ENCODE measurements around the gene SERPINB1. TPM values are rescaled to one million over a fixed set of nuclear protein-coding genes. Genes with fewer than 3 reads are reported as not detected.

SERPINB1 gene
- total RNA-seq, 2 donors from 2014 or later: 26.6 to 27.3 TPM

GRCh38 chr6:2848851-2849250, 7.2 kb upstream of the SERPINB1 start:
- TF ChIP-seq CTCF (IDR thresholded peaks at IDR 0.05): no peak
- Histone ChIP-seq H3K36me3 (no peaks in the 10 kb centered on the region), H3K9me3 (no peaks in the 10 kb centered on the region), H3K4me1 (peaks cover 0 to 30% of the 10 kb centered on the region in 2 donors), H3K4me3 (no peak overlapping the region), H3K27ac (no peak overlapping the region), H3K27me3 (no peaks in the 10 kb centered on the region)
- no peak for DNase-seq (ENCODE audit: low spot score)

- peak overlapping the region in 1 of 2 donors; percentile 14 for H3K4me3 ChIP-seq
Measured at GRCh38 chr6:2845880-2846208, 4.2 kb upstream of the SERPINB1 start.

GRCh38 chr6:2844008-2844407, 2.3 kb upstream of the SERPINB1 start:
- TF ChIP-seq CTCF (IDR thresholded peaks at IDR 0.05): no peak
- Histone ChIP-seq H3K27ac (no peak overlapping the region), H3K36me3 (no peaks in the 10 kb centered on the region), H3K9me3 (no peaks in the 10 kb centered on the region), H3K4me3 (no peak overlapping the region), H3K4me1 (peaks cover 0 to 47% of the 10 kb centered on the region in 2 donors), H3K27me3 (no peaks in the 10 kb centered on the region)
- no peak for DNase-seq (ENCODE audit: low spot score)

More at GRCh38 chr6:2845880-2846208, 4.2 kb upstream of the SERPINB1 start:
- no peak for TF ChIP-seq CTCF (IDR thresholded peaks at IDR 0.05)
- H3K36me3 ChIP-seq: no peaks in the 10 kb centered on the region
- H3K9me3 ChIP-seq: no peaks in the 10 kb centered on the region
- H3K27ac ChIP-seq: peak overlapping the region in 1 of 2 donors; percentile 60
- DNase-seq (ENCODE audit: low spot score): no peak
- H3K4me1 ChIP-seq: peaks cover 0 to 38% of the 10 kb centered on the region in 2 donors
- H3K27me3 ChIP-seq: no peaks in the 10 kb centered on the region

- H3K9me3 ChIP-seq: no peaks in the 10 kb centered on the region
- no peaks in the 10 kb centered on the region for H3K27me3 ChIP-seq
- no peak for DNase-seq (ENCODE audit: low spot score)
- peaks cover 0 to 48% of the 10 kb centered on the region in 2 donors for H3K4me1 ChIP-seq
- no peak overlapping the region for H3K4me3 ChIP-seq
- no peak overlapping the region for H3K27ac ChIP-seq
- no peak for TF ChIP-seq CTCF (IDR thresholded peaks at IDR 0.05)
- H3K36me3 ChIP-seq: peaks cover 5% of the 10 kb centered on the region
Measured at GRCh38 chr6:2843138-2843740, 1.6 kb upstream of the SERPINB1 start.

- TF ChIP-seq CTCF (IDR thresholded peaks at IDR 0.05): no peak
- H3K27me3 ChIP-seq: no peaks in the 10 kb centered on the region
- DNase-seq (ENCODE audit: low spot score): no peak
- H3K36me3 ChIP-seq: peaks cover 16% of the 10 kb centered on the region
- peak overlapping the region; percentile 95 to 99 for H3K27ac ChIP-seq
- no peaks in the 10 kb centered on the region for H3K9me3 ChIP-seq
- peak overlapping the region; percentile 49 to 66 for H3K4me3 ChIP-seq
- peaks cover 0 to 48% of the 10 kb centered on the region in 2 donors for H3K4me1 ChIP-seq
Measured at GRCh38 chr6:2842139-2842552, 483 bp upstream of the SERPINB1 start.

GRCh38 chr6:2840749-2841061, 958 bp downstream of the SERPINB1 start:
- TF ChIP-seq CTCF (IDR thresholded peaks at IDR 0.05): no peak
- Histone ChIP-seq H3K36me3 (peaks cover 27% of the 10 kb centered on the region), H3K27me3 (no peaks in the 10 kb centered on the region), H3K4me3 (peak overlapping the region; percentile 49 to 66), H3K27ac (peak overlapping the region; percentile 95 to 99), H3K9me3 (no peaks in the 10 kb centered on the region), H3K4me1 (peaks cover 0 to 45% of the 10 kb centered on the region in 2 donors)
- DNase-seq (ENCODE audit: low spot score): no peak
